Lower lobe of right lung (tissue), 2 donors: ENCODE measurements around the gene JMJD1C. TPM values are rescaled to one million over a fixed set of nuclear protein-coding genes. Genes with fewer than 3 reads are reported as not detected.

Experiments used
- ATAC-seq, 2 donors: fragments of 200-7000 bp; cut with Tn5 transposase; one replicate each; pipeline ENCODE4 v1.9.1; 2020 to 2022; ENCODE audit warnings: mild to moderate bottlenecking in 2 of 2, moderate library complexity in 2 of 2
- DNase-seq: peaks from one replicate; pipeline ENCODE4 v3.0.0-alpha.2; 2020
- H3K27ac ChIP-seq: fragments of 200-600 bp; one replicate; pipeline ENCODE4 v1.8.0; 2022
- H3K27me3 ChIP-seq: fragments of 200-600 bp; one replicate; pipeline ENCODE4 v1.8.0; 2022; ENCODE audit warnings: low read depth
- H3K36me3 ChIP-seq: fragments of 200-600 bp; one replicate; pipeline ENCODE4 v1.8.0; 2022; ENCODE audit warnings: mild to moderate bottlenecking
- H3K4me1 ChIP-seq: fragments of 200-600 bp; one replicate; pipeline ENCODE4 v1.8.0; 2022
- H3K4me3 ChIP-seq: fragments of 200-600 bp; one replicate; pipeline ENCODE4 v1.8.0; 2022; ENCODE audit warnings: mild to moderate bottlenecking
- H3K9me3 ChIP-seq: fragments of 200-600 bp; one replicate; pipeline ENCODE4 v1.8.0; 2022
- intact Hi-C: fragments of 100-400 bp; cut with DNase I; formaldehyde crosslinking; loops from one replicate; pipeline ENCODE4 v1.11.0; 2022
- total RNA-seq: library from RNA; stranded (reverse); fragmentation: NEBNext Ultra II Directional; extraction: Animal tissue kit (Norgen Biotek cat#: 25700); gene quantifications from one replicate; pipeline ENCODE4 v1.2.1, GENCODE V29; 2021
- TF ChIP-seq, protein P1 (sequence below): fragments of 200-600 bp; IDR thresholded peaks from one replicate; pipeline ENCODE4 v1.8.0; 2022; ENCODE audit warnings: antibody characterized with exemption, mild to moderate bottlenecking
- donor health status: DM: no; HTN: yes; CAD: no; lungs with severe emphysema.

JMJD1C gene
- total RNA-seq, 1 donor from 2014 or later, result 100.0 TPM

DNA sequence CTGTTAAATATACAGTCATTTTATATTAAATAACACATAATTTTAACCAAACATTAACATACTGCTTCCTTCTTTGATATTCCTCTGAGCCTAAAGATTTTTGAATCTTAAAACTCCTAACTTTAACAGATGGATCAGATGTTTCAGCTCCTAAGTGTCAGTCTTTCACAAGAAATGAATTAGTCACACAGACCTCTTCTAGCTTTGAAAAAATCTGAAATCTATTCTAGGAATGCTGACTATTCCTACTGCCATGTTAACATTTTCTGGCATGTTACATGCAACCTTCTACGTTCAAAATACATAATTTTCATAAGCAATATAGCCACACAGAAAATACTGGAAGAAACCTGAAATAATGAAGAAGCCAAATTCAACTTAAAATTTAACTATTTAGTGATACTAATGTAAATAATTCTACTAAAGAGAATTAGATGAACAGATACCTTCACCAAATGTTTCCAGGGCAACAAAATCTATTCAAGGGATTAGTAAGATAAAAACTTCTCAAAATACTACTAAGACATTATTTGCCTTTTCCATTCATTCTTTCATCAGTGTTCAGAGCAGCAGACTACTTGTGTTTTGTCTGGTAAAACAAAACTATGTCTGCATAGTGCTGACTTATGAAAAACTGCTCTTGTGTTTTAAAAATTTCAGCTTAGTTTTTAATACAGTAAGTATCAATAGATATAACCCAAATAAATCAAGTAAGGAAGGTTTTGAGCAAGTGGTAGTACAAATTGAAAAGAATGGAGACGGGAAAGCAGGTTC is 9.2 kb downstream of the JMJD1C start:
- DNase-seq, result no peak
- intact Hi-C loops, result no loop called here
- Histone ChIP-seq H3K36me3 (no peaks in the 10 kb centered on the region), H3K4me1 (no peaks in the 10 kb centered on the region), H3K27me3 (no peaks in the 10 kb centered on the region), H3K4me3 (no peak overlapping the region), H3K9me3 (no peaks in the 10 kb centered on the region), H3K27ac (no peak overlapping the region)
- peak in 1 of 2 donors; percentile 79 for ATAC-seq
- TF ChIP-seq, protein P1, sequence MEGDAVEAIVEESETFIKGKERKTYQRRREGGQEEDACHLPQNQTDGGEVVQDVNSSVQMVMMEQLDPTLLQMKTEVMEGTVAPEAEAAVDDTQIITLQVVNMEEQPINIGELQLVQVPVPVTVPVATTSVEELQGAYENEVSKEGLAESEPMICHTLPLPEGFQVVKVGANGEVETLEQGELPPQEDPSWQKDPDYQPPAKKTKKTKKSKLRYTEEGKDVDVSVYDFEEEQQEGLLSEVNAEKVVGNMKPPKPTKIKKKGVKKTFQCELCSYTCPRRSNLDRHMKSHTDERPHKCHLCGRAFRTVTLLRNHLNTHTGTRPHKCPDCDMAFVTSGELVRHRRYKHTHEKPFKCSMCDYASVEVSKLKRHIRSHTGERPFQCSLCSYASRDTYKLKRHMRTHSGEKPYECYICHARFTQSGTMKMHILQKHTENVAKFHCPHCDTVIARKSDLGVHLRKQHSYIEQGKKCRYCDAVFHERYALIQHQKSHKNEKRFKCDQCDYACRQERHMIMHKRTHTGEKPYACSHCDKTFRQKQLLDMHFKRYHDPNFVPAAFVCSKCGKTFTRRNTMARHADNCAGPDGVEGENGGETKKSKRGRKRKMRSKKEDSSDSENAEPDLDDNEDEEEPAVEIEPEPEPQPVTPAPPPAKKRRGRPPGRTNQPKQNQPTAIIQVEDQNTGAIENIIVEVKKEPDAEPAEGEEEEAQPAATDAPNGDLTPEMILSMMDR, result no peak

DNA sequence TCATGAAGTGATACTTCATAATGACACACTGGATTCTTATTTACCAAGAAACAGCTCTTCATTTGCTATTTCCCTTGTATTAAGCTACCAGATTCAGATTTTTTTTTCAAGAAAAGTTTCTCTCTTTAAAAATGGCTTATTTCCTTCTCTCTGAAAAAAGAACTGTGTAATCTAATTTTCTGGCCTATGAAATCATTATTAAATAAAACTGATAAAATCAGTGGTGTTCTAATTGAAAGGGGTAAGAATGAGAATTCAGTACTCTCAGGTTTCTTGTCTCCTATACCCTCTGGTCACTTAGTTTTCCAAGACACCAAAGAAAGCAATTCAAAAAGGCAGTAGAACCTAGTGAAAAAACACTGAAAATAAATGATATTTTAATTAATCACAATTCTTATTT is 10.3 kb downstream of the JMJD1C start:
- Histone ChIP-seq H3K4me1 (peaks cover 4% of the 10 kb centered on the region), H3K27me3 (no peaks in the 10 kb centered on the region), H3K36me3 (no peaks in the 10 kb centered on the region), H3K4me3 (no peak overlapping the region), H3K27ac (no peak overlapping the region), H3K9me3 (no peaks in the 10 kb centered on the region)
- intact Hi-C loops, result no loop called here
- DNase-seq (no peak), ATAC-seq (no peak)
- TF ChIP-seq, protein P1, result no peak

DNA sequence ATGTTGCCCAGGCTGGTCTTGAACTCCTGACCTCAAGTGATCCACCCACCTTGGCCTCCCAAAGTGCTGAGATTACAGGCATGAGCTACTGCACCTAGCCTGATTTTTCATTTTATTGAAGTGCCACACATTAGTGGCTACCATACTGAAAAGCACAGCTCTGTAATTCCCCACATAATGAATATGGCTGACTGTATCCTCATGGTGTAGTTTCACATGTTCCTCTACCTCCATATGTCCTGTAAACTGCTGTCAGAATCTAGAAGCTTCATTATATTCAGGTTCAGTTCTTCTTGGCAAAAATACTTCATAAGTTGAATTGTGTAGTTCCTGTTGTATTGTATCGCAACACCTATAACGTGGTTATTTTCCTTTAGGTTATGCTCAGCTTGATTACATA is 11.1 kb downstream of the JMJD1C start:
- ATAC-seq (no peak), DNase-seq (no peak)
- peaks cover 4% of the 10 kb centered on the region for H3K4me1 ChIP-seq
- no peaks in the 10 kb centered on the region for H3K27me3 ChIP-seq
- intact Hi-C loops, result no loop called here
- no peak overlapping the region for H3K4me3 ChIP-seq
- TF ChIP-seq, protein P1, result no peak
- no peaks in the 10 kb centered on the region for H3K9me3 ChIP-seq
- no peaks in the 10 kb centered on the region for H3K36me3 ChIP-seq
- H3K27ac ChIP-seq, result no peak overlapping the region

DNA sequence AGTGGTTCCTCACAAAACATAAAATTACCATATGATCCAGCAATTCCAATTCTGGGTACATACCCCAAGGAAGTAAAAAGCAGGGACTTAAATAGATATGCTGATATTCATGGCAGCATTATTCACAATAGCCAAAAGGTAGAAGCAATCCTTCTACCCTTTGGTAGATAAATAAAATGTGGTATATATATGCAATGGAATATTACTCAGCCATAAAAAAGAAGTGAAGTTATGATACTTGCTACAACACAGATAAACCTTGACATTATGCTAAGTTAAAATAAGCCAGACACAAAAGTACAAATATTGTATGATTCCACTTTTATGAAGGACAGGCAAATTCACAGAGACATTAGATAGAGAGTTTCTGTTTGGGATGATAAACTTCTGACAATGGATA is 13.3 kb downstream of the JMJD1C start:
- Histone ChIP-seq H3K9me3 (no peaks in the 10 kb centered on the region), H3K27ac (no peak overlapping the region), H3K27me3 (no peaks in the 10 kb centered on the region), H3K36me3 (no peaks in the 10 kb centered on the region), H3K4me1 (peaks cover 4% of the 10 kb centered on the region), H3K4me3 (no peak overlapping the region)
- TF ChIP-seq, protein P1, result no peak
- intact Hi-C loops, result no loop called here
- ATAC-seq, result no peak
- DNase-seq, result no peak

GRCh38 chr10:63446716-63447440 is 18.9 kb downstream of the JMJD1C start:
- Histone ChIP-seq H3K36me3 (no peaks in the 10 kb centered on the region), H3K27me3 (no peaks in the 10 kb centered on the region), H3K4me3 (no peak overlapping the region), H3K4me1 (peaks cover 16% of the 10 kb centered on the region), H3K27ac (no peak overlapping the region), H3K9me3 (no peaks in the 10 kb centered on the region)
- intact Hi-C loops, result no loop called here
- TF ChIP-seq, protein P1, result no peak
- ATAC-seq (no peak), DNase-seq (no peak)
